Smooth muscle cell (in vitro differentiated cells): ENCODE results near the gene CHRM4. TPM values are rescaled to one million over a fixed set of nuclear protein-coding genes. Genes with fewer than 3 reads are reported as not detected.

Experiments used
- DNase-seq: peaks from one replicate; lab custom pipeline; 2025; ENCODE audit not compliant: unreplicated experiment; lab: John Stamatoyannopoulos, UW
- H2AFZ ChIP-seq: fragments of 200-600 bp; sonication (generic); 2 replicates; pipeline ENCODE4 v1.6.0; 2016; ENCODE audit warnings: antibody characterized with exemption, low read depth, mild to moderate bottlenecking
- H3F3A ChIP-seq: fragments of 200-600 bp; sonication (generic); 2 replicates; pipeline ENCODE4 v1.6.0; 2017; ENCODE audit warnings: antibody characterized with exemption, low read depth
- H3K27ac ChIP-seq: fragments of 200-600 bp; sonication (generic); 2 replicates; pipeline ENCODE4 v1.5.1; 2016; ENCODE audit warnings: low read depth, mild to moderate bottlenecking
- H3K27me3 ChIP-seq: fragments of 200-600 bp; sonication (generic); 2 replicates; pipeline ENCODE4 v1.6.1; 2016; ENCODE audit warnings: low read depth, mild to moderate bottlenecking
- H3K36me3 ChIP-seq: fragments of 200-600 bp; sonication (generic); 2 replicates; pipeline ENCODE4 v1.5.1; 2016; ENCODE audit warnings: low read depth
- H3K4me1 ChIP-seq: fragments of 200-600 bp; sonication (generic); 2 replicates; pipeline ENCODE4 v1.5.1; 2016; ENCODE audit warnings: low read depth
- H3K4me2 ChIP-seq: fragments of 200-600 bp; sonication (generic); 2 replicates; pipeline ENCODE4 v1.6.0; 2016; ENCODE audit warnings: mild to moderate bottlenecking
- H3K4me3 ChIP-seq: fragments of 200-600 bp; sonication (generic); 2 replicates; pipeline ENCODE4 v1.5.1; 2016; ENCODE audit warnings: mild to moderate bottlenecking
- H3K79me2 ChIP-seq: fragments of 200-600 bp; sonication (generic); 2 replicates; pipeline ENCODE4 v1.6.0; 2016; ENCODE audit warnings: low read depth, mild to moderate bottlenecking
- H3K9ac ChIP-seq: fragments of 200-600 bp; sonication (generic); 2 replicates; pipeline ENCODE4 v1.6.0; 2016; ENCODE audit warnings: low read depth
- H3K9me3 ChIP-seq: fragments of 200-600 bp; sonication (generic); replicated peaks from 2 replicates; pipeline ENCODE4 v1.5.1; 2016; ENCODE audit warnings: low read depth
- H4K20me1 ChIP-seq: fragments of 200-600 bp; sonication (generic); 2 replicates; pipeline ENCODE4 v1.6.0; 2016; ENCODE audit warnings: low read depth
- WGBS: methylation state at CpG from one replicate; pipeline ENCODE4 v1.1.7; 2016; ENCODE audit warnings: low lambda C conversion rate; 5-methylcytosine and 5-hydroxymethylcytosine counted together
- polyA plus RNA-seq: library from polyadenylated mRNA; unstranded; fragments of >200 nt; fragmentation: Nextera tagmentation; extraction: Ambion mirVana; gene quantifications from 2 replicates; pipeline ENCODE4 v1.2.1, GENCODE V29; 2016
- total RNA-seq: library from RNA; depleted of rRNA; stranded (reverse); fragments of >200 nt; gene quantifications from 2 replicates; pipeline ENCODE4 v1.2.3, GENCODE V29; 2014
- TF ChIP-seq, protein P1 (sequence below): fragments of 200-600 bp; sonication (generic); IDR thresholded peaks from 2 replicates; pipeline ENCODE4 v1.5.1; 2017; ENCODE audit warnings: borderline replicate concordance, mild to moderate bottlenecking, antibody characterized with exemption; ENCODE audit not compliant: insufficient read depth, poor library complexity, severe bottlenecking

Gene CHRM4
- total and polyA plus RNA-seq, 2 experiments from 2014 or later, result 4.7 to 20.0 TPM

DNA sequence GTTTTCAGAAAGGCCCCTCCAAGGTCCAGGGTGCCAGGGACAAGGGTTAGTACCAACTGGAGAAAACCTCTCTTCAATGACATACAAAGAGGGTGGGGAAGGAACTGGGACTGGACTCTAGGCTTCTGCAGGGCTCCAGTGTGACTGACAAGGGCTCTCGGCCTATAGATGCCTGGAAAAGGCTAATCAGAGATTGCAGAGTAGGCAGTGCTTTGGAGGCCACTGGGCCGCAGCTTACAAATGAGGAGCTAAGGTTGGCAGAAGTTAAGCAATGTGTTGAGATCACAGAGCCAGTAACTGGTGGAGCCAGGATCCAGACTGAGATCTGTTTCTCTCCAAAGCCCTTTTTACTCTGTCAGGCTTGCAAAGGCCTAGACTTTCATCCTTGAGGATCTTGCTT, 51.8 kb downstream of the CHRM4 start:
- no peak overlapping the region for H3K4me2 ChIP-seq
- no peaks in the 10 kb centered on the region for H3K36me3 ChIP-seq
- no peak overlapping the region for H3K27ac ChIP-seq
- 63% methylated on average over 2 of the region's 2 CpGs for WGBS
- no peak for DNase-seq
- H3K4me1 ChIP-seq, result peaks cover 22% of the 10 kb centered on the region
- H3K4me3 ChIP-seq, result no peak overlapping the region
- H3F3A ChIP-seq, result peaks cover 5% of the 10 kb centered on the region
- H2AFZ ChIP-seq, result no peak overlapping the region
- TF ChIP-seq, protein P1, sequence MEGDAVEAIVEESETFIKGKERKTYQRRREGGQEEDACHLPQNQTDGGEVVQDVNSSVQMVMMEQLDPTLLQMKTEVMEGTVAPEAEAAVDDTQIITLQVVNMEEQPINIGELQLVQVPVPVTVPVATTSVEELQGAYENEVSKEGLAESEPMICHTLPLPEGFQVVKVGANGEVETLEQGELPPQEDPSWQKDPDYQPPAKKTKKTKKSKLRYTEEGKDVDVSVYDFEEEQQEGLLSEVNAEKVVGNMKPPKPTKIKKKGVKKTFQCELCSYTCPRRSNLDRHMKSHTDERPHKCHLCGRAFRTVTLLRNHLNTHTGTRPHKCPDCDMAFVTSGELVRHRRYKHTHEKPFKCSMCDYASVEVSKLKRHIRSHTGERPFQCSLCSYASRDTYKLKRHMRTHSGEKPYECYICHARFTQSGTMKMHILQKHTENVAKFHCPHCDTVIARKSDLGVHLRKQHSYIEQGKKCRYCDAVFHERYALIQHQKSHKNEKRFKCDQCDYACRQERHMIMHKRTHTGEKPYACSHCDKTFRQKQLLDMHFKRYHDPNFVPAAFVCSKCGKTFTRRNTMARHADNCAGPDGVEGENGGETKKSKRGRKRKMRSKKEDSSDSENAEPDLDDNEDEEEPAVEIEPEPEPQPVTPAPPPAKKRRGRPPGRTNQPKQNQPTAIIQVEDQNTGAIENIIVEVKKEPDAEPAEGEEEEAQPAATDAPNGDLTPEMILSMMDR, result no peak
- no peaks in the 10 kb centered on the region for H3K79me2 ChIP-seq
- no peaks in the 10 kb centered on the region for H4K20me1 ChIP-seq
- no peak overlapping the region for H3K9ac ChIP-seq
- no peaks in the 10 kb centered on the region for H3K9me3 ChIP-seq
- no peaks in the 10 kb centered on the region for H3K27me3 ChIP-seq

DNA sequence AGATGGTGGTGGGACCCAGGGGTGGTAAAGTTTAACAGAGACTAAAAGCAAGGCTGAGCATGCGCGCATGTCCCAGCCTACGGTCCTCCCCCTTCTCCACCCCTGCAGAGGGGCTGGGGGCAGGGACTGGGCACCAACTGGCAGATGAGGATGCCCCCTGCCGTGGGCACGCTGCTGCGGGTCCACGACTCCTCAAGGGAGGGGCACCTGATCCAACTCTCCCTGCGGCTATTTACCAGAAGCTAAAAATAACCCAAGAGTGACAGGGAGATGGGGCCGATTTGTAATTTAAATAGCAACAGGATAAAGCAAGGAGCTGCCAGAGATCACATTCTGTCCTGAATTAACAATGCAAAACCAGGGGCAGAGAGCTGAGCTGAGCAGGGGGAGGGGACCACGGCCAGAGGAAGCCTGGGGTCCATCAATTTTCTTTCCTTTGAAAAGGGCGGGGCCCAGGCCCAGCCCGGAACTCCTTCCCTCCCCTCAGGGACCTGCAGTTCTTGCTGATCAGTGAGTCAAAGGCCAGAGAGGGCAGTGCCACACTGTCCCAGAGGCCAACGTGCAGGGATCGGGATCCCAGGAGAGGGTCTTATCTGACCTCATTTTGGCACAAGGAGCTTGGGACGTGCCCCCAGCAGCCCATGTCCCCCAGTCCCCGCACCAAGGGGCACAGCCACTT, 52.4 kb downstream of the CHRM4 start:
- Histone ChIP-seq H3K27me3 (no peaks in the 10 kb centered on the region), H3K9me3 (no peaks in the 10 kb centered on the region), H3K36me3 (no peaks in the 10 kb centered on the region), H3F3A (peaks cover 5% of the 10 kb centered on the region), H3K27ac (no peak overlapping the region), H3K4me3 (peak overlapping the region; percentile 27), H2AFZ (peak overlapping the region; percentile 44), H3K4me1 (peaks cover 22% of the 10 kb centered on the region), H3K9ac (no peak overlapping the region), H3K4me2 (peak overlapping the region; percentile 81), H3K79me2 (no peaks in the 10 kb centered on the region), H4K20me1 (no peaks in the 10 kb centered on the region)
- WGBS, result 13% methylated on average over 16 of the region's 16 CpGs
- DNase-seq, result no peak
- TF ChIP-seq, protein P1, result no peak

- Histone ChIP-seq H3K27me3 (no peaks in the 10 kb centered on the region), H3F3A (peaks cover 5% of the 10 kb centered on the region), H3K36me3 (no peaks in the 10 kb centered on the region), H3K9me3 (no peaks in the 10 kb centered on the region), H3K9ac (no peak overlapping the region), H3K4me1 (peaks cover 22% of the 10 kb centered on the region), H3K79me2 (no peaks in the 10 kb centered on the region), H2AFZ (peak overlapping the region; percentile 44), H3K27ac (no peak overlapping the region), H4K20me1 (no peaks in the 10 kb centered on the region), H3K4me2 (peak overlapping the region; percentile 81), H3K4me3 (peak overlapping the region; percentile 27)
- DNase-seq, result no peak
- 24% methylated on average over 9 of the region's 9 CpGs for WGBS
- TF ChIP-seq, protein P1, result no peak
Measured at GRCh38 chr11:46338636-46338987, 53.0 kb downstream of the CHRM4 start.
